Measurements from ENCODE around the gene PDGFC. TPM values are rescaled to one million over a fixed set of nuclear protein-coding genes. Genes with fewer than 3 reads are reported as not detected.

PDGFC gene
- total RNA-seq, 6 experiments from 2014 or later = 6.6 to 19.0 (median 10.3) TPM

DNA sequence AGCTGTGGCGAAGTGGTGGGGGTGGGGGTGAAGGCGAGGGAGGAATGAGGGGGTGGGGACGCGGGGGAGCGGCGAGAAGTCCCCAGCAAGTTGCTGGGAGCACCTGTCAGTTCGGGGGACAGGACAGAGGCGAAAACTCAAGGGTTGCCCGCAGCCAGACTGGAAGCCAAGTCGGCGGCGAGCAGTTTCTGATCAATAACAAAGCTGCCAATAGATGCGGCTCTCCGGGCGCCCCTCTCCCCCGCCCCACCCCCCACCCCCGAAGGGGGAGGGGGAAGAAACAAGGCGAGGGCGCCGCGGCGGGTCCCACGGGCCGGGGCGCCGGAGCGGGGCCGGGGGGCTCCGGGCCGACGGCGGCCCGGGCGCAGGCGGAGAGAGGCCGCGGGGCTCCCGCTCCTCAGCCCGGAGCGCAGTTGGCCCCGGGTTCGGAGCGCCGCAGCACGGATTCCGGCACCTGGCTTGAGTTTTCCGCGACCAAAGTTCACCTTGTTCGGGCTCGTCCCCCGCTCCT lies 379 bp downstream of the PDGFC start:
- Histone ChIP-seq H3K4me1 (peaks cover 0 to 37% (median 10%) of the 10 kb centered on the region in 4 donors), H3K4me3 (peak overlapping the region; percentile 62 to 67 (median 63)), H3K36me3 (no peaks in the 10 kb centered on the region), H3K9me3 (no peaks in the 10 kb centered on the region), H3K27ac (peak overlapping the region; percentile 74 to 94 (median 89)), H3K27me3 (no peaks in the 10 kb centered on the region)
- TF ChIP-seq POLR2A (IDR thresholded peaks at IDR 0.05) = no peak
- TF ChIP-seq, protein P1, sequence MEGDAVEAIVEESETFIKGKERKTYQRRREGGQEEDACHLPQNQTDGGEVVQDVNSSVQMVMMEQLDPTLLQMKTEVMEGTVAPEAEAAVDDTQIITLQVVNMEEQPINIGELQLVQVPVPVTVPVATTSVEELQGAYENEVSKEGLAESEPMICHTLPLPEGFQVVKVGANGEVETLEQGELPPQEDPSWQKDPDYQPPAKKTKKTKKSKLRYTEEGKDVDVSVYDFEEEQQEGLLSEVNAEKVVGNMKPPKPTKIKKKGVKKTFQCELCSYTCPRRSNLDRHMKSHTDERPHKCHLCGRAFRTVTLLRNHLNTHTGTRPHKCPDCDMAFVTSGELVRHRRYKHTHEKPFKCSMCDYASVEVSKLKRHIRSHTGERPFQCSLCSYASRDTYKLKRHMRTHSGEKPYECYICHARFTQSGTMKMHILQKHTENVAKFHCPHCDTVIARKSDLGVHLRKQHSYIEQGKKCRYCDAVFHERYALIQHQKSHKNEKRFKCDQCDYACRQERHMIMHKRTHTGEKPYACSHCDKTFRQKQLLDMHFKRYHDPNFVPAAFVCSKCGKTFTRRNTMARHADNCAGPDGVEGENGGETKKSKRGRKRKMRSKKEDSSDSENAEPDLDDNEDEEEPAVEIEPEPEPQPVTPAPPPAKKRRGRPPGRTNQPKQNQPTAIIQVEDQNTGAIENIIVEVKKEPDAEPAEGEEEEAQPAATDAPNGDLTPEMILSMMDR (IDR thresholded peaks at IDR 0.05) = no peak
- DNase-seq (peak; percentile 52 to 68 (median 62)), ATAC-seq (peak; percentile 8 to 34 (median 12))
- whole genome bisulfite sequencing (ENCODE audit: insufficient coverage, low coverage, low lambda C conversion rate, missing lambda C conversion rate) = 0% methylated on average over 11 of the region's 51 CpGs
- intact Hi-C loops (cut with DNase I) = no loop called here

GRCh38 chr4:156970501-156971164 lies 966 bp downstream of the PDGFC start:
- TF ChIP-seq, protein P1 (IDR thresholded peaks at IDR 0.05) = peak; percentile 21 to 45 (median 24)
- peak; percentile 21 for TF ChIP-seq POLR2A (IDR thresholded peaks at IDR 0.05)
- H3K4me3 ChIP-seq = peak overlapping the region; percentile 62 to 67 (median 63)
- H3K36me3 ChIP-seq = no peaks in the 10 kb centered on the region
- no peaks in the 10 kb centered on the region for H3K9me3 ChIP-seq
- WGBS (ENCODE audit: insufficient coverage, low coverage, low lambda C conversion rate, missing lambda C conversion rate) = under 1% methylated on average over 17 of the region's 22 CpGs
- peak; percentile 68 to 78 (median 72) for DNase-seq
- H3K27ac ChIP-seq = peak overlapping the region; percentile 74 to 94 (median 89)
- intact Hi-C loops (cut with DNase I) = no loop called here
- peaks cover 0 to 38% (median 10%) of the 10 kb centered on the region in 4 donors for H3K4me1 ChIP-seq
- ATAC-seq = peak; percentile 54 to 68 (median 56)
- no peaks in the 10 kb centered on the region for H3K27me3 ChIP-seq

- H3K9me3 ChIP-seq = no peaks in the 10 kb centered on the region
- intact Hi-C loops (cut with DNase I) = no loop called here
- 0% methylated on average over 2 of the region's 2 CpGs for WGBS (ENCODE audit: insufficient coverage, low coverage, low lambda C conversion rate, missing lambda C conversion rate)
- H3K27me3 ChIP-seq = no peaks in the 10 kb centered on the region
- H3K27ac ChIP-seq = peak overlapping the region; percentile 74 to 94 (median 89)
- DNase-seq = no peak
- no peaks in the 10 kb centered on the region for H3K36me3 ChIP-seq
- peaks cover 0 to 38% (median 10%) of the 10 kb centered on the region in 4 donors for H3K4me1 ChIP-seq
- TF ChIP-seq, protein P1 (IDR thresholded peaks at IDR 0.05) = no peak
- TF ChIP-seq POLR2A (IDR thresholded peaks at IDR 0.05) = no peak
- no peak for ATAC-seq
- H3K4me3 ChIP-seq = peak overlapping the region; percentile 62 to 67 (median 63)
Measured at GRCh38 chr4:156969911-156970310, 1.7 kb downstream of the PDGFC start.

- Histone ChIP-seq H3K36me3 (no peaks in the 10 kb centered on the region), H3K9me3 (no peaks in the 10 kb centered on the region), H3K27ac (no peak overlapping the region), H3K4me1 (peaks cover 0 to 38% (median 10%) of the 10 kb centered on the region in 4 donors), H3K4me3 (peak overlapping the region in 2 of 3 donors; percentile 63 to 67), H3K27me3 (no peaks in the 10 kb centered on the region)
- intact Hi-C loops (cut with DNase I) = no loop called here
- 20% methylated on average over 3 of the region's 3 CpGs for WGBS (ENCODE audit: insufficient coverage, low coverage, low lambda C conversion rate, missing lambda C conversion rate)
- DNase-seq (no peak), ATAC-seq (no peak)
- TF ChIP-seq, protein P1 (IDR thresholded peaks at IDR 0.05) = no peak
- no peak for TF ChIP-seq POLR2A (IDR thresholded peaks at IDR 0.05)
Measured at GRCh38 chr4:156969101-156969500, 2.5 kb downstream of the PDGFC start.
